Stomach (tissue), 9 donors: Measurements from ENCODE around the gene HSD17B4. TPM values are rescaled to one million over a fixed set of nuclear protein-coding genes. Genes with fewer than 3 reads are reported as not detected.
"Not testable (repeated sequence)": the region's sequence is repeated elsewhere in the genome, so short reads cannot be mapped to it uniquely, and the experiment has no call there.

Experiments used
- DNase-seq, 2 donors: peaks; one replicate each; pipeline versions ENCODE4 v3.0.0 to v3.0.0-alpha.2; 2013 to 2019
- H3K27ac ChIP-seq, 5 donors: fragments of 200-600 bp in 4 of 5; sonication (generic) in 4 of 5; one replicate each; pipeline ENCODE4 v1.5.1; 2013 to 2019; ENCODE audit warnings: mild to moderate bottlenecking in 1 of 5, moderate library complexity in 1 of 5
- H3K27me3 ChIP-seq, 3 donors: fragments of 200-600 bp; sonication (generic); one replicate each; pipeline ENCODE4 v1.5.1; 2017 to 2019; ENCODE audit warnings: mixed run types in 1 of 3
- H3K36me3 ChIP-seq, 4 donors: fragments of 200-600 bp; sonication (generic); 1 replicate in 3 of 4; 2 replicates in 1 of 4; pipeline ENCODE4 v1.5.1; 2016 to 2019
- H3K4me1 ChIP-seq, 4 donors: fragments of 200-600 bp; sonication (generic); one replicate each; pipeline ENCODE4 v1.5.1; 2016 to 2019
- H3K4me3 ChIP-seq, 4 donors: fragments of 200-600 bp; sonication (generic) in 3 of 4; one replicate each; pipeline ENCODE4 v1.5.1; 2016 to 2019; ENCODE audit warnings: mild to moderate bottlenecking in 1 of 4
- H3K9me3 ChIP-seq, 4 donors: fragments of 200-600 bp; sonication (generic); one replicate each; pipeline ENCODE4 v1.5.1; 2016 to 2019
- CTCF ChIP-seq, 7 experiments: fragments of 450-650 bp in 4 of 7; fragments of 200-600 bp in 3 of 7; sonication (generic) in 3 of 7; IDR thresholded peaks; one replicate each; pipeline ENCODE4 v1.5.1; 2016 to 2019; ENCODE audit warnings: antibody characterized with exemption in 7 of 7, control low read depth in 2 of 7, mild to moderate bottlenecking in 1 of 7
- EP300 ChIP-seq: sonication (generic); formaldehyde crosslinking; IDR thresholded peaks from one replicate; pipeline ENCODE4 v1.6.1; 2017; ENCODE audit warnings: antibody characterized with exemption
- POLR2A ChIP-seq, 4 donors: fragments of 450-650 bp; IDR thresholded peaks; one replicate each; pipeline ENCODE4 v1.6.1; 2016; ENCODE audit warnings: antibody characterized with exemption in 4 of 4, control low read depth in 2 of 4, mild to moderate bottlenecking in 1 of 4, moderate library complexity in 1 of 4
- POLR2AphosphoS5 ChIP-seq, 3 donors: sonication (generic); formaldehyde crosslinking; IDR thresholded peaks; one replicate each; pipeline ENCODE4 v1.6.1; 2016; ENCODE audit warnings: antibody characterized with exemption in 3 of 3
- WGBS, 5 donors: extraction: QIAGEN DNeasy Blood & Tissue Kit in 3 of 5; methylation state at CpG; one replicate each; pipeline versions ENCODE4 v1.1.5 to v1.1.7; 2013 to 2018; 5-methylcytosine and 5-hydroxymethylcytosine counted together
- intact Hi-C: fragments of 100-400 bp; cut with DNase I; formaldehyde crosslinking; loops from one replicate; pipeline ENCODE4 v1.15.1; 2023; ENCODE audit warnings: low total_unique reads
- polyA plus RNA-seq, 3 donors: library from polyadenylated mRNA; stranded (reverse); fragments of 200-250 nt; gene quantifications; one replicate each; pipeline ENCODE4 v1.2.3, GENCODE V29; 2013
- total RNA-seq, 5 donors: library from RNA; depleted of rRNA; stranded (reverse); fragments of >200 nt; gene quantifications; one replicate each; pipeline versions ENCODE4 v1.1.0 to v1.2.3, GENCODE V29; 2014 to 2016
- donor health status: healthy with polysubstance abuse.
- donor health status: Bipolar disorder and iron deficiency.
- donor health status: healthy.

Gene HSD17B4
- total and polyA plus RNA-seq, 8 donors = 64.3 to 274 (median 172) TPM

- Histone ChIP-seq H3K4me3 (no peak overlapping the region), H3K36me3 (no peaks in the 10 kb centered on the region), H3K4me1 (no peaks in the 10 kb centered on the region), H3K27me3 (no peaks in the 10 kb centered on the region), H3K27ac (no peak overlapping the region), H3K9me3 (peaks cover 0 to 6% (median 1%) of the 10 kb centered on the region in 4 donors)
- TF ChIP-seq CTCF (IDR thresholded peaks at IDR 0.05) (no peak), POLR2A (IDR thresholded peaks at IDR 0.05) (no peak), POLR2AphosphoS5 (IDR thresholded peaks at IDR 0.05) (no peak), EP300 (no peak)
- intact Hi-C loops = no loop called here
- WGBS, 5 donors = 64 to 77% (median 70%) methylated on average over 13 of the region's 13 CpGs
- no peak for DNase-seq
Measured at GRCh38 chr5:119445544-119445943, 6.8 kb upstream of the HSD17B4 start.

- H3K4me3 ChIP-seq = no peak overlapping the region
- peaks cover 0 to 6% (median 0%) of the 10 kb centered on the region in 4 donors for H3K9me3 ChIP-seq
- no peaks in the 10 kb centered on the region for H3K36me3 ChIP-seq
- no peak for DNase-seq
- 86 to 96% (median 92%) methylated on average over 3 of the region's 3 CpGs for WGBS, 5 donors
- H3K27ac ChIP-seq = no peak overlapping the region
- H3K27me3 ChIP-seq = no peaks in the 10 kb centered on the region
- H3K4me1 ChIP-seq = peaks cover 6 to 28% (median 16%) of the 10 kb centered on the region in 4 donors
- intact Hi-C loops = no loop called here
- TF ChIP-seq CTCF (IDR thresholded peaks at IDR 0.05) = no peak
- TF ChIP-seq POLR2AphosphoS5 (IDR thresholded peaks at IDR 0.05) = no peak
- no peak for TF ChIP-seq EP300
- no peak for TF ChIP-seq POLR2A (IDR thresholded peaks at IDR 0.05)
Measured at GRCh38 chr5:119449882-119450281, 2.4 kb upstream of the HSD17B4 start.

GRCh38 chr5:119450627-119451026 lies 1.7 kb upstream of the HSD17B4 start:
- intact Hi-C loops, H3K4me3 ChIP-seq, DNase-seq, H3K27me3 ChIP-seq, H3K36me3 ChIP-seq, H3K27ac ChIP-seq, H3K9me3 ChIP-seq: not testable (repeated sequence)
- 76 to 92% (median 90%) methylated on average over 4 of the region's 4 CpGs for WGBS, 5 donors
- peaks cover 6 to 28% (median 16%) of the 10 kb centered on the region in 4 donors for H3K4me1 ChIP-seq

GRCh38 chr5:119451561-119451960 lies 736 bp upstream of the HSD17B4 start:
- no peak for TF ChIP-seq POLR2AphosphoS5 (IDR thresholded peaks at IDR 0.05)
- no peak for TF ChIP-seq EP300
- TF ChIP-seq CTCF (IDR thresholded peaks at IDR 0.05) = no peak
- TF ChIP-seq POLR2A (IDR thresholded peaks at IDR 0.05) = no peak
- intact Hi-C loops = no loop called here
- peaks cover 6 to 28% (median 19%) of the 10 kb centered on the region in 4 donors for H3K4me1 ChIP-seq
- peaks cover 0 to 3% (median 0%) of the 10 kb centered on the region in 4 donors for H3K36me3 ChIP-seq
- WGBS, 5 donors = 78 to 94% (median 88%) methylated on average over 4 of the region's 4 CpGs
- H3K9me3 ChIP-seq = peaks cover 0 to 6% (median 0%) of the 10 kb centered on the region in 4 donors
- no peak overlapping the region for H3K4me3 ChIP-seq
- no peak for DNase-seq
- H3K27ac ChIP-seq = peak overlapping the region in 1 of 5 donors; percentile 93
- H3K27me3 ChIP-seq = no peaks in the 10 kb centered on the region

GRCh38 chr5:119452060-119452372 lies 281 bp upstream of the HSD17B4 start:
- Histone ChIP-seq H3K9me3 (peaks cover 0 to 6% (median 0%) of the 10 kb centered on the region in 4 donors), H3K36me3 (peaks cover 0 to 8% (median 3%) of the 10 kb centered on the region in 4 donors), H3K27ac (peak overlapping the region in 4 of 5 donors; percentile 92 to 95 (median 93)), H3K27me3 (no peaks in the 10 kb centered on the region), H3K4me1 (peaks cover 6 to 28% (median 19%) of the 10 kb centered on the region in 4 donors), H3K4me3 (peak overlapping the region; percentile 60 to 90 (median 68))
- no peak for TF ChIP-seq POLR2AphosphoS5 (IDR thresholded peaks at IDR 0.05)
- WGBS, 5 donors = 24 to 34% (median 29%) methylated on average over 6 of the region's 6 CpGs
- intact Hi-C loops = no loop called here
- DNase-seq = no peak
